Mesenchymal stem cell (in vitro differentiated cells and primary cell): Measurements from ENCODE around the gene LPP.

Experiments
- DNase-seq: peaks from one replicate; pipeline ENCODE4 v3.0.0-alpha.2; 2013
- H2AFZ ChIP-seq: one replicate; pipeline ENCODE4 v1.6.1; 2013; ENCODE audit warnings: low read depth, mild to moderate bottlenecking, control low read depth, inconsistent platforms, low read length, moderate library complexity
- H2AK5ac ChIP-seq: 2 replicates; pipeline ENCODE4 v1.6.1; 2013; ENCODE audit warnings: low read length, moderate library complexity, mild to moderate bottlenecking, inconsistent platforms; ENCODE audit not compliant: severe bottlenecking
- H2BK120ac ChIP-seq: one replicate; pipeline ENCODE4 v1.6.1; 2013; ENCODE audit warnings: low read depth, mild to moderate bottlenecking, inconsistent platforms, low read length, moderate library complexity
- H2BK12ac ChIP-seq, 2 experiments: one replicate each; pipeline ENCODE4 v1.6.1; 2013; ENCODE audit warnings: inconsistent platforms in 2 of 2, low read length in 2 of 2, mild to moderate bottlenecking in 2 of 2, moderate library complexity in 2 of 2, control low read depth in 1 of 2
- H2BK15ac ChIP-seq: one replicate; pipeline ENCODE4 v1.6.1; 2013; ENCODE audit warnings: mild to moderate bottlenecking, low read depth, inconsistent platforms; ENCODE audit not compliant: poor library complexity, severe bottlenecking
- H2BK5ac ChIP-seq: 2 replicates; pipeline ENCODE4 v1.6.1; 2013; ENCODE audit warnings: low read depth, mild to moderate bottlenecking, low read length, control low read depth, inconsistent platforms; ENCODE audit not compliant: poor library complexity, severe bottlenecking
- H3K14ac ChIP-seq, 2 experiments: one replicate each; pipeline ENCODE4 v1.6.1; 2013; ENCODE audit warnings: inconsistent platforms in 2 of 2, low read length in 2 of 2, control low read depth in 1 of 2, mild to moderate bottlenecking in 1 of 2, moderate library complexity in 1 of 2
- H3K18ac ChIP-seq, 2 experiments: one replicate each; pipeline ENCODE4 v1.6.1; 2013; ENCODE audit warnings: inconsistent platforms in 2 of 2, low read length in 2 of 2, control low read depth in 1 of 2, low read depth in 1 of 2, mild to moderate bottlenecking in 1 of 2
- H3K23ac ChIP-seq, 2 experiments: one replicate each; pipeline ENCODE4 v1.6.1; 2013; ENCODE audit warnings: inconsistent platforms in 2 of 2, low read length in 2 of 2, mild to moderate bottlenecking in 2 of 2, moderate library complexity in 2 of 2, control low read depth in 1 of 2
- H3K27ac ChIP-seq: 2 replicates; pipeline ENCODE4 v1.5.1; 2013; ENCODE audit warnings: mild to moderate bottlenecking, moderate library complexity, low read length, control low read depth, inconsistent platforms; ENCODE audit not compliant: poor library complexity, severe bottlenecking
- H3K27me3 ChIP-seq, 2 experiments: 2 replicates each; pipeline versions ENCODE4 v1.6.1 to v1.7.0; 2013; ENCODE audit warnings: low read length in 2 of 2, mild to moderate bottlenecking in 2 of 2, moderate library complexity in 2 of 2, control low read depth in 1 of 2, inconsistent platforms in 1 of 2; ENCODE audit not compliant: control insufficient read depth in 1 of 2, insufficient read depth in 1 of 2
- H3K36me3 ChIP-seq, 2 experiments: 2 replicates each; pipeline versions ENCODE4 v1.6.1 to v1.7.0; 2013; ENCODE audit warnings: low read length in 2 of 2, control low read depth in 1 of 2, inconsistent platforms in 1 of 2, low read depth in 1 of 2, mild to moderate bottlenecking in 1 of 2; ENCODE audit not compliant: insufficient read depth in 2 of 2, control insufficient read depth in 1 of 2
- H3K4ac ChIP-seq, 2 experiments: one replicate each; pipeline ENCODE4 v1.6.1; 2013; ENCODE audit warnings: inconsistent platforms in 2 of 2, low read length in 2 of 2, mild to moderate bottlenecking in 2 of 2, moderate library complexity in 2 of 2, control low read depth in 1 of 2, low read depth in 1 of 2
- H3K4me1 ChIP-seq: 2 replicates; pipeline ENCODE4 v1.6.1; 2013; ENCODE audit warnings: low read depth, low read length, control low read depth; ENCODE audit not compliant: control insufficient read depth, insufficient read depth
- H3K4me2 ChIP-seq: 2 replicates; pipeline ENCODE4 v1.6.1; 2013; ENCODE audit warnings: low read length, mild to moderate bottlenecking, inconsistent platforms; ENCODE audit not compliant: poor library complexity, severe bottlenecking
- H3K4me3 ChIP-seq, 2 experiments: 2 replicates each; pipeline versions ENCODE4 v1.5.1 to v1.7.0; 2013; ENCODE audit warnings: low read length in 2 of 2, mild to moderate bottlenecking in 2 of 2, control low read depth in 1 of 2, low read depth in 1 of 2; ENCODE audit not compliant: insufficient read depth in 1 of 2
- H3K79me1 ChIP-seq: replicated peaks from 2 replicates; pipeline ENCODE4 v1.6.1; 2013; ENCODE audit warnings: mild to moderate bottlenecking, control low read depth, low read length, inconsistent platforms; ENCODE audit not compliant: poor library complexity, severe bottlenecking
- H3K9ac ChIP-seq: 2 replicates; pipeline ENCODE4 v1.7.0; 2013; ENCODE audit warnings: mild to moderate bottlenecking, low read length, moderate library complexity
- H3K9me3 ChIP-seq: 2 replicates; pipeline ENCODE4 v1.7.0; 2013; ENCODE audit warnings: mild to moderate bottlenecking, low read length; ENCODE audit not compliant: control insufficient read depth
- H4K8ac ChIP-seq: one replicate; pipeline ENCODE4 v1.6.1; 2013; ENCODE audit warnings: inconsistent platforms, mild to moderate bottlenecking, low read length, moderate library complexity
- H4K91ac ChIP-seq: one replicate; pipeline ENCODE4 v1.6.1; 2013; ENCODE audit warnings: mild to moderate bottlenecking, low read length, inconsistent platforms
- WGBS: methylation state at CpG from one replicate; pipeline ENCODE4 v1.1.7; 2013; ENCODE audit warnings: mixed read lengths; 5-methylcytosine and 5-hydroxymethylcytosine counted together

LPP gene

DNA sequence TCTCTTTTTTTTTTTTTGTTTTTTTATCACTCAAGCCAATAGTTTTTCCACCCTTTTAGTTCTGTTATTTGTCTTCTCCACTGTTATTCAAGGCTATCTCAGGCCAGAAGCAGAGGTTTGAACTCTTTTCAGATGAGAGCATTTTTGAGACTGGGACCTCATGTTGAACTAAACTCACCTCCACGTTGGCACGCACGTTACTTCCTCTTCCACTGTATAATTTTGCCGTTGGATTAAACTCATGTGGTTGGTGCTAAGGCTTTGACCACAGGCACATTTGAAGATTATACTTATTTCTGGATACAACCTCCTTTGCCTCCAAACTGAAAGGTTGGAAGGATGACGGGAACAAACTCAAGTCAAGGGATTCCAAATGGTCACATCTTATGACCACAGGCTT is 516.5 kb downstream of the LPP start:
- 99% methylated on average over 5 of the region's 5 CpGs for WGBS
- Histone ChIP-seq H2BK12ac (no peak overlapping the region), H3K18ac (no peak overlapping the region), H2AK5ac (no peak overlapping the region), H2BK120ac (no peak overlapping the region), H3K36me3 (no peaks in the 10 kb centered on the region), H3K27ac (no peak overlapping the region), H3K27me3 (no peaks in the 10 kb centered on the region), H4K8ac (no peak overlapping the region), H2BK15ac (no peak overlapping the region), H3K9me3 (no peaks in the 10 kb centered on the region), H3K4ac (no peak overlapping the region), H3K4me2 (no peak overlapping the region), H3K23ac (no peak overlapping the region), H4K91ac (no peak overlapping the region), H3K4me1 (peaks cover 1% of the 10 kb centered on the region), H2AFZ (no peak overlapping the region), H3K9ac (no peak overlapping the region), H3K79me1 (peaks cover 11% of the 10 kb centered on the region), H3K4me3 (no peak overlapping the region), H3K14ac (no peak overlapping the region), H2BK5ac (no peak overlapping the region)
- no peak for DNase-seq

DNA sequence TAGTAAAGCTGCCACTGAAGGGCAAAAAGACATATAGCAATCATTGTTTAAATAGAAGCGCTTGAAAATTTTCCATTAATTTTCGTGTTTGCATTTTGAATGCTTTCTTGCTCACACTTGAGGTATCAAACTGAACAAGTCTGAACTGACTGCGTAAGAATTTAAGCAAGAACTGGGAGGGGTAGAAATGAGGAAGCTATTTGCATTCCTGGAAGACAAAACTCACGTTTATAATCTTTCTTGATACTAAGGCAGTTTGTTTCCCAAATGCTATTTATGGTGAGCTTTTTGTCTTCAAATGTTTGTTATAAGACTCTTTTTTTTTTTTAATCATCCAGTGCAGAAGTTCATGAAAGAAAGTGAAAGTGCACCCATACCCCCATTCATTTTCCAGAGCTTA is 518.0 kb downstream of the LPP start:
- Histone ChIP-seq H3K79me1 (peaks cover 11% of the 10 kb centered on the region), H3K36me3 (no peaks in the 10 kb centered on the region), H3K4me2 (no peak overlapping the region), H3K14ac (no peak overlapping the region), H2BK120ac (no peak overlapping the region), H2BK15ac (no peak overlapping the region), H2BK5ac (no peak overlapping the region), H2AK5ac (no peak overlapping the region), H3K9ac (no peak overlapping the region), H3K18ac (no peak overlapping the region), H3K4me1 (peaks cover 1% of the 10 kb centered on the region), H3K4ac (no peak overlapping the region), H2AFZ (no peak overlapping the region), H3K23ac (no peak overlapping the region), H3K9me3 (no peaks in the 10 kb centered on the region), H4K8ac (no peak overlapping the region), H3K27ac (no peak overlapping the region), H2BK12ac (no peak overlapping the region), H4K91ac (no peak overlapping the region), H3K27me3 (no peaks in the 10 kb centered on the region), H3K4me3 (no peak overlapping the region)
- 88% methylated on average over 3 of the region's 4 CpGs for WGBS
- DNase-seq = peak; percentile 33

DNA sequence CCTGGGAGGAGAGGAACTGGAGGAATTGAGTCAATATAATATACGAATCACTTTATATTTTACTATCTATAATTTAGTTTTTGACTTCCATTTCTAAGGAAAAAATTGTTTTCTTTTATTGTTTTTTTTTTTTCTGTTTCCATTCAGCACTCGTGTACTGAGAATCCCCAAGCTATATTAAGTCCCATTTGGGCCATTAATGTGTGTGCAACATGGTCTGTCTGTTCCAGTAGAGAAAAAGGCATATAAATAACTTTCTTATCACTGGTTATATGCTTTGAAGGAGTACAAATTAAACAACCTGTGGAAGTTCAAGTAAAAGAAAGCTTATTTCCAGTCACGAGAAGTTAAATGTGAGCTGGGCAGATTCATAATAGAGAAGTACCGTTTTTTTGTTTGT is 518.9 kb downstream of the LPP start:
- Histone ChIP-seq H3K4ac (no peak overlapping the region), H4K91ac (no peak overlapping the region), H3K27ac (no peak overlapping the region), H3K18ac (no peak overlapping the region), H2AFZ (no peak overlapping the region), H2AK5ac (no peak overlapping the region), H3K4me1 (peaks cover 1% of the 10 kb centered on the region), H3K9me3 (no peaks in the 10 kb centered on the region), H3K4me3 (no peak overlapping the region), H3K14ac (no peak overlapping the region), H3K4me2 (no peak overlapping the region), H3K27me3 (no peaks in the 10 kb centered on the region), H3K79me1 (peaks cover 13% of the 10 kb centered on the region), H3K9ac (no peak overlapping the region), H2BK12ac (no peak overlapping the region), H2BK15ac (no peak overlapping the region), H3K23ac (no peak overlapping the region), H3K36me3 (no peaks in the 10 kb centered on the region), H4K8ac (no peak overlapping the region), H2BK120ac (no peak overlapping the region), H2BK5ac (no peak overlapping the region)
- WGBS = 100% methylated on average over 1 of the region's 4 CpGs
- DNase-seq = no peak

DNA sequence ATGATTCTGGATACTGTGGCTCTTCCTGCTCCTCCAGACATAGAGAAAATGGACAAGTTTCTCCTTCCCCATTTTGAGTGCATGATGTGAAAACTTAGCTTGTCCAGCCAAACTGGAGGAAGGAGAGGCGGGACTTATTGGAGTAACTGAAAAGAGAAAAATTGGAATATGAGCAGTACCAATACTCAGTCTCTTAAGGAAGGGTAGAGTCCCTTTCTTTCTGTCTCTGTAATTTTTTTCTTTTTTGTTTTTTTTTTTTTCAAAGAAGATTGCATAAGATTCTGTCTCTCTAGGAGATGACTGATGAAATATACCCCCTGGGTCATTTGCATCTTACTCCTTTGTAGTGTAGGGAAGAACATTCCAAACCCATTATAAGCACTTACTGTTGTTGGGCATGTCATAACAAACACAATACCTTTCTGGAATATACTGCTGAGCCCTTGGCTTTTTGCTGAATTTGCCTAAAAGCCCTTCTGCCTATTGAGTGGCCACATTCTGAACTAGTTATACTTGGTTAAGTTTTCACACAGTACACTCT is 519.8 kb downstream of the LPP start:
- Histone ChIP-seq H2BK15ac (no peak overlapping the region), H3K4me3 (no peak overlapping the region), H3K27ac (no peak overlapping the region), H2AK5ac (no peak overlapping the region), H3K23ac (no peak overlapping the region), H3K4me1 (peaks cover 1% of the 10 kb centered on the region), H4K8ac (no peak overlapping the region), H3K9me3 (no peaks in the 10 kb centered on the region), H3K27me3 (no peaks in the 10 kb centered on the region), H2BK5ac (no peak overlapping the region), H3K4ac (no peak overlapping the region), H3K9ac (peak overlapping the region; percentile 9), H3K14ac (no peak overlapping the region), H2BK12ac (no peak overlapping the region), H3K36me3 (no peaks in the 10 kb centered on the region), H3K18ac (no peak overlapping the region), H2AFZ (no peak overlapping the region), H3K79me1 (peaks cover 12% of the 10 kb centered on the region), H4K91ac (no peak overlapping the region), H2BK120ac (no peak overlapping the region), H3K4me2 (no peak overlapping the region)
- peak; percentile 80 for DNase-seq
- WGBS = no CpG with 5 or more reads among the region's 1 CpG
